ENCODE results near the gene PSAP.
"Not testable (repeated sequence)": the region's sequence is repeated elsewhere in the genome, so short reads cannot be mapped to it uniquely, and the experiment has no call there.

The PSAP gene

DNA sequence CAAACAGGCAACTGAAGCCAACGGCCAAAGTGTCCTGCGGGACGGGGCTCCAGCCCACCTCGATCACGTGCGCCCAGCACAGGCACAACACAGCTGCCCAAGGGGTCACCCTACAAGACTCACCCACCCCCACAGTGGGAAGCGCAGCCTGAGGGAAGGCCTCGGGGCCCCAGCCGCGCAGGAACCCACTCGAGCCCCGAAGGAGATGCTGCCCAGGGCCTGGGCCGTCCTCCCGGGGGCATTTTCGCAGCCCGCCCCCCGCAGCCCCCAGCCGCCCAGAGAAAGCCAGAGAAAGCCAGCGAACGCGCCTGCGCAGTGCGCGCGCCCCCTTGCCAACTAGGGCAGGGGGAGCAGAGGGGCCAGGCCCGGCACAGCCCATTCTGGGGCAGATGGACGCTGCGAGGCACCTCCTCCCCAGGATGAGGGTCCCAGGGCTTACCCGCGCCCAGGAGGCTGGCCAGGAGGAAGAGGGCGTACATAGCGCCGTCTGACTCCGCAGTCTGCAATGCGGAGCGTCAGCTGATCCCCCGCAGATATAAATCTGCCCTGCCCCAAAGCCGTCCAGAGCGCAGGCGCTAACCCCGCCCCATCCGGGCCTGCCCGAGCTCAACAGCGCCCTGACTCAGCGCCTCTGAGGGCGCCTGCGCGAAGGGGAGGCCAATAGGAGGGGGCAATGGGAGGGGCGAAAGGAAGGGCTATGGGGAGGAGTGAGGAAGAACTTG lies at the start of gene PSAP:
Gene PSAP (minus strand): TSS at position 509 of the 722 bp plus-strand sequence. CDS start 30 bp downstream, at position 479.
- DNase-seq (ENCODE audit: low read depth in 4 of 4, low spot score in 1 of 4): peak; percentile 98 to 99 (median 98)

DNA sequence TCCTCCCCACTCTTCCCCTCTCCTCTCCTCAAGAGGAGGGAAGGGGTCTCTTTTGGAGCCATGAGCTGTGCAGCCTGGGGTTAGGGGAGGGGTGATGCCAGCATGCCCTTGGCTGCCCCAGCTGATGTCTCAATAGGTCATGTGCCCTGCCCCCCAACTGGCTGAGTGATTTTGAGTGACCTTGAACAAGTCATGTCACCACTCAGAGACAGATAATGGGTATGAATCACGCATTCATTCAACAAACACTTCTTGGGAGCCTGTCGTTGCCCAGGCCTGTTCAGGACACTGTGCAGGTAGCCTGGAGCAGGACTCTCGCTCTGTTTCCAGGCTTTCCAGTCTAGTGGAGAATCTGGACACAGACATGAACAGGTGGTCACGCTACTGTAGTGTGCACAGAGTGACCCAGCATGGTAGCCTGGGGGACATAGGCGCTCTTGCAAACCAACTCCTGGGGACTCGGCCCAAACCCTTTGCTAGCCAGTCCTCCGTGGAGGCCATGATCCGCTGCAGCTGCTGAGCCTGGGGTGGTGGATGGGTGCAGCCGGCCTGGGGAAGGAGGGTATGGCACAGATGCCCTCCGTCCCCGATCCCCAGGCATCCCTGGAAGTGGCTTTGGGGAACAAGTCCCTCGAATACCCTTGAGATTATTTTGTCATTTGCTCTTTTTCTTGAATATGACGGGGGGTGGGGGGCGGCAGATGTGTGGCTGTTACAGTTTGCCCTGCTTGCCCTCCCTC lies 49.6 kb upstream of the PSAP start:
- DNase-seq (ENCODE audit: low read depth in 4 of 4, low spot score in 1 of 4): no peak

DNA sequence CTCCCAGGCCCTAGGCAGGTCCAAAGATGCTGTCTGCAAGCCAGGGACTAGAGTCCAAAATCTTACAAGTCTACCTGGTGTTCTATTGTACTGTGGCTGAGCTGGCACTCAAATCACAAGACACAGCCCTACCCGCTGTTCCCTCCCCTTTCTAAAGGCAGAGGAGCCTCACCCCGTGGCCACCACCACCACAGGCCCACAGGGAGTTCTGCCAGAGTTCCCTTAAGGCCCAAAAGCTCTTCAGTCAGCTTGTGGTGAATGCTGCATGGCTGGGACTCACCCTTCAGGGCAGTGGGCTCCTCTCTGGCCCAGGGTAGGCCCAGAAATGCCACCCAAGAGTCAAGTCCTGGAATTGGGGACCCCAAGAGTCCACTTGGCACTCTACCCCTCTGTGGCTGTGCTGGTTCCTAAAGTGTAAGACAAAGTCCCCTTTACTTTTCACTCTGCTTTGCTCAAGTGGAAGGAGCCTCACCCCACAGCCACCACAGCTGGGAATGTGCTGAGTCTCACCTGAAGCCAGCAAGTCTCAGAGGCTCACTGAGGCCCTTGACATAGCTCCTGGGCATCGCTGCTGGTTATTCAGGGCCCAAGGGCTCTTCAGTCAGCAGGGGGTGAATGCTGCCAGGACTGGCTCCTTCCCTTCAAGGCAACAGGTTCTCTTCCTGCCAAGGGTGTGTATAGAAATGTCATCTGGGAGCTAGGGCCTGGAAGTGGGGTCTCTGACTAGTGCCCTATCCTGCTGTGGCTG lies 48.8 kb upstream of the PSAP start:
- DNase-seq (ENCODE audit: low read depth in 4 of 4, low spot score in 1 of 4): no peak

DNA sequence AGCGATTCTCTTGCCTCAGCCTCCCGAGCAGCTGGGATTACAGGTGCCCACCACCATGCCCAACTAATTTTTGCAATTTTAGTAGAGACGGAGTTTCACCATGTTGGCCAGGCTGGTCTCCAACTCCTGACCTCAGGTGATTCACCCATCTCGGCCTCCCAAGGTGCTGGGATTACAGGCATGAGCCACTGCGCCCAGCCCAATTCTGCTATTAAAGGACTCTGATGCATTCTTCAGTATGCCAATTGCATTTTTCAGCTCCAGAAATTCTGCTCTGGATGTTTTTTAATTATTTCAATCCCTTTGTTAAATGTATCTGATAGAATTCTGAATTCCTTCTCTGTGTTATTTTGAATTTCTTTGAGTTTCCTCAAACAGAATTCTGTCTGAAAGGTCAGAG lies 47.3 kb upstream of the PSAP start:
- DNase-seq (ENCODE audit: low read depth in 4 of 4, low spot score in 1 of 4): not testable (repeated sequence)

DNA sequence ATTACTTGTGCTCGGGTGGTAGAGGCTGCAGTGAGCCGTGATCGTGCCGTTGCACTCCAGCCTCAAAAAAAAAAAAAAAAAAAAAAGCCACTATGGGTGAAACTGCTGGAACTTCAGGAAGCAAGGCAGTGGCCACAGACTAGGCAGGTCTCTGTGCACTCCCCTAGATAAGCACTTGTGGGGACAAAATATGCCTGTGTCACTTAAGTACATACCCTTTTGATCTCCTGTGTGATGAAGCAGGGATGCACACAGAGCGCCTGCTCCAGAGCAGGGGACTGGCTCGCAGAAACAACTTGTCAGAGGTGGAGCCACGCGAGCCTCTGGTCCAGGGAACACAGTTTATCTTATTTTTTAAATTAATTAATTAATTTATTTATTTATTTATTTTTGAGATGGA lies 42.9 kb upstream of the PSAP start:
- DNase-seq (ENCODE audit: low read depth in 4 of 4, low spot score in 1 of 4): no peak

DNA sequence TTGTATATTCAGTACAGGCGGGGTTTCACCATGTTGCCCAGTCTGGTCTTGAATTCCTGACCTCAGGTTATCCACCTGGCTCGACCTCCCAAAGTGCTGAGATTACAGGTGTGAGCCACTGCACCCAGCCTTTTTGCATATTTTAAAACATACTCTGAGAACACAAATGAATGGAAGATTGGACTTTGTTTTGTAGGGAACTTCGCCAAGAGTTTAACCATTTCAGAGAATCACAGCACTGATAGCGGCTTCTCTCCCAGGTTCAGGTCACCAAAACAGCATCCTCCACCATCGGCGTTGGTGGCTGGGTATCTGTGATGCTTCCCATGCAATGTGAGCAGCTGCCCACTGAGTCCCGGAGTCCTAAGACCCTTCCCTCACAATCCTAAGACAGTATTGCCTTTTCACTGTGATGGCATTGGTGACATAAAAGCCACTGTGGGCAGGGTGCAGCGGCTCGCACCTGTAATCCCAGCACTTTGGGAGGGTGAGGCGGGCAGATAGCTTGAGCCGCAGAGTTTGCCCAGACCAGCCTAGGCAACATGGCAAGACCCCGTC lies 42.3 kb upstream of the PSAP start:
- DNase-seq (ENCODE audit: low read depth in 4 of 4, low spot score in 1 of 4): no peak

DNA sequence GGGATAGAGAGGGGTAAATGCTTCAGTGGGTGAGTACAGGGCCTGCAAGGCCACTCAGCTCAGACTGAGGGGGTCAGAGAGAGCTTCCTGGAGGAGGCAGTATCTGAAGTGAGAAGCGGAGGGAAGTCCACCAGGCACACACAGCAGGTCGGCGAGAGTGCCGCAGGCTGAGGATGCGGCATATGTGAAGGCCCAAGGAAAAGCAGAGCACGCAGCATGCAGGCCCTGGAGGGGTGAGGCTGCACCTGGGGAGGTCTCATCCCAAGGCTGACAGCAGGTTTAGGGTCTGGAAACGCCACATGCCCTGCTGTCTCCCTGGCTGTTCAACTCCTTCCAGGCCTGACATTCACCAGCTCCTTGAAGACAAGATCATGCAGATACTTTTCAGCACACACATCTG lies 40.4 kb upstream of the PSAP start:
- no peak for DNase-seq (ENCODE audit: low read depth in 4 of 4, low spot score in 1 of 4)

DNA sequence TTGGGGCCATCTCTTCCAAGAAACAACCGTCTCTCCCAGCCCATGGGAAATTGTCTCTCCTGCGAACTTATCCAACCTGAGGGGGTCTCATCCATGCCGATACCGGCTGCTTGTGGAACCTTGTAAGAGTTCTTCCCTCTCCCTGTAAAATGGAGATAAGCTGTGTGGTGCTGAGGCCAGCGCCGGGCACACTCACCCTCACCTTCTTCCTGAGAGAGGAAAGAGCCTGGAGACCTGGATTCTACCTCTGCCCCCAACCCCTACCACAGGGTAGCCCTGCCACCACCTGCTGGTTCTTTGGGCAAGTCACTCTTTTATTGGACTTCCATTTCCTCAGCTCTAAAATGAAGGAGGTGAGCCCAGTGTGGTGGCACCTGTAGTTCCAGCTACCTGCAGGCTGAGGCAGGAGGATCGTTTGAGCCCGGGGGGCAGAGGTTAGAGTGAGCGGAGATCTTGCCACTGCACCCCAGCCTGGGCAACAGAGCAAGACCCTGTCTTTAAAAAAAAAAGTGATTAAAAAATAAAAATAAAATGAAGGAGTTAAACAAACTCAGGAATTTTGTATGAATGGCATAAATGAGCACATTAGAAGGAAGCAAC lies 38.4 kb upstream of the PSAP start:
- no peak for DNase-seq (ENCODE audit: low read depth in 4 of 4, low spot score in 1 of 4)

DNA sequence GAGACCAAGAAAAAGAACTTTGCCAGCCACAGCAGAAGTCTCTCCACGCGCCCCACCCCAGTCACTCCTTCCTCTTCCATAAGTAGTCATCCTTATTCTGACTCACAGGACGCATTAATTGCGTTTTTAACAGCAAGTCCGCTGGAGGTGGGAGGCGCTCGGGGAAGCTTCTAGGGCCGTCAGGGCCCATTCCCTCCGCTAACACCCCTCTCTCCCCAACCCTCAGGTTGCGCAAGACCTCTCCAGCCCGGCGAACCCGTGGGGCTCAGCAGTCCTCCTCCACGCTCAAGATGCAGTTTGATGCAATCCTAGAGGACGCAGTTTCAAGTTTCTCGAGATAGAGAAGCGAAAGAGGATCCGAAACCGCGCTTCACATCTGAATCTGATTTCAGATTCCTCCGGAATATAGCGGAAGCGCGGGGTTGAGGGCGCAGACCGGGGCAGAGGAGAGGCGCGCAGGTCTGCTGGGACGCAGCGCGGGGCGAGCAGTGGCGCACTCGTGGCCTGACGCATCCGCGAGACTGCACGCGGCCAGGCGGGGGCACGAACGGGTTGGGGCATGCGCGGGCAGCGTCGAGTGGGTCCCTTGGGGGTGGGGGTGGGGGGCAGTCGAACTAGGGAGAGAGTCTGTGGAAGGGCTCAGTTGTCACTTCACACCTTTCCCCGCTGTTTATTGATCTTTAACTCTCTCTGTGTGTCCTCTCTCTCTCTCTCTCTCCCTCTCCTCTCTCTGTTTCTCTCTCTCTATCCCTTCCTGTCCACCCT lies 37.8 kb upstream of the PSAP start:
- DNase-seq (ENCODE audit: low read depth in 4 of 4, low spot score in 1 of 4): peak; percentile 28 to 52 (median 34)

DNA sequence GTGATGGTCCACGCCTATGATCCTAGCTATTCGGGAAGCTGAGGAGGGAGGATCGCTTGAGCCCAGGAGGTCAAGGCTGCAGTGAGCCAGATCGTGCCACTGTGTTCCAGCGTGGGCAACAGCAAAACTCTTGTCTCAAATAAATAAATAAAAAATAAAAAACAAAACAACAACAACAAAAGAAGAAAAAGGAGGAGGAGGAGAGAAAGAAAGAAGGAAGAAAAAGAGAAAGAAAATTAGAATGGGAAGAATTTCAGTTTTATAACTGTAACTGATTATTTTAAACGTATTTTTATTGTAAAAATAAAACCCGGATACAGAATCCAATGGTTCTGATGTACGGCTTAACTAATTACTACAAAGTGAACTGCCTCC lies 37.2 kb upstream of the PSAP start:
- no peak for DNase-seq (ENCODE audit: low read depth in 4 of 4, low spot score in 1 of 4)

DNA sequence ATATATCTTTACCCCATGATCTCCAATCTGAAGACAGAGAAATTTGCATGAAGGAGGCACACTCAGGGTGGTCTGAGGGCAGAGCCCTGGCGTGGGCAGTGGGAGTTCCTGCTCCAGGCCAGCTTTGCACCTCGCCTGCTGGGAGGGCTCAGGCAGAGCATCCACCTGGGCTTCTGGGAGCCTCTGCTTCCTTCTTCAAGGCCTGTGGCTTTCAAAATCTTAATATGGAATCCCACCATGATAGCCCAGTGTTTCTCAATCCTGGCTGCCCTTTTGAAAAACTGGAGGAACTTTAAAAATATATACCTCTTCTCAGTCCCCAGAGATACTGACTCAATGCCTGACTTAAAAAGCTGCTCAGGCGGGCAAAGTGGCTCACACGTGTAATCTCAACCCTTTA lies 36.7 kb upstream of the PSAP start:
- DNase-seq (ENCODE audit: low read depth in 4 of 4, low spot score in 1 of 4): no peak

DNA sequence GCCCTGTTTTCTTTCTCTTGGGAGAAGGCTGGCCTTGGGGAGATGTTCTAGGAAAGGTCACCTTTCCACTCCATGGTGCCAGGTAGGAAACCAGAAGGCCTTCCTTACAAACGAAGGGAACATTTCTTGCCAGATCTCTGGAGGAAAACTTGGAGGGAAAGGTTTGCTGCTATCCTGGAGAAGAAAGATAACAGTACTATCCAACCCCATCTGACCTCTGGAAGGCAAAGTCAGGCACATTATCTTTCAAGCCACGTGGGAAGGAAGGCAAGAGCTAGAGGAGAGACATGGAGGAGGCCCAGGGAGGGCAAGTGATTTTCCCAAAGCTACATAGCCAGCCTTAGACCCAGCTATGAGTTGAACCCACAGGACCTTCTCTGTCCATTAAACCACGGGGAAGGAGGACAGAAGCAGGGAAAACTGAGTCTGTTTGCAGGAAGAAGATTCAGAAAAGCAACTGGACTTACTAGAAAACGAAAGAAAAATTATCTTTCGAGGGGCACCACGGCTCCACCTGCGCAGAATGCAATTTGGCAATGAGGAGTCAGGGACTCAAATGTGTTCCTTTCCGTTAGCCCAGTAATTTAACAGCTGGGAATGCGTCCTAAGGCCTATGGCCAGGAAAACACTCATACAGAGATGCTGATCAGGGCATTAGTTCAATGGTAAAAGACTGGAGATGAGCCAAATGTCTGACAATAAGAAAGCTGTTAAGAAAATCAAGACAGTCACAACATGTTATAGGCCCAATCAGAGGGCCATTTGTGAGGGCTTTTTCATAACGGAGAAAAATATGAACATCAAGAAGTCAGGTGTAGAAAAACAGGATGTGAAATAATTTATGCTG lies 32.0 kb upstream of the PSAP start:
- no peak for DNase-seq (ENCODE audit: low read depth in 4 of 4, low spot score in 1 of 4)

DNA sequence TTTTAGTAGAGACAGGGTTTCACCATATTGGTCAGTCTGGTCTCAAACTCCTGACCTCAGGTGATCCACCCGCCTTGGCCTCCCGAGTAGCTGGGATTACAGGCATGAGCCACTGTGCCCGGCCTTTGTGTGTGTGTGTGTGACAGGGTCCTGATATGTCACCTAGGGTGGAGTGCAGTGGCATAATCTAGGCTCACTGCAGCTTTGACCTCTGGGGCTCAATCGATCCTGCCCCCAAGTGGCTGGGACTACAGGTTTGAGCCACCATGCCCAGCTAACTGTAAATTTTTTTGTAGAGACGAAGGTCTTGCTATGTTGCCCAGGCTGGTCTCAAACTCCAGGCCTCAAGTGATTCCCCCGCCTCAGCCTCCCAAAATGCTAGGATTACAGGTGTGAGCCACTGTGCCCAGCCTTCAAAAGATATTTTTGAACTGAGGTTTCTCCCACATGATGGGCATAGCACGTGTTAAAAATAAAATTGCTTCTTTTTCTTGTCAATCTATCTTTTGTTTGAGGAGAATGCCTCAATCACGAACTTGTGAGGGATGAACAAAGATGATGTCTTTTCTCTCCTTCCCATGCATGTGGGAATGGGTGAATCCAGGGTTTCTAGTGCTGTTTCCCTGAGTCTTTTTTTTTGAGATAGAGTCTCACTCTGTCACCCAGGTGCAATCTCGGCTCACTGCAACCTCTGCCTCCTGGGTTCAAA lies 30.8 kb upstream of the PSAP start:
- no peak for DNase-seq (ENCODE audit: low read depth in 4 of 4, low spot score in 1 of 4)

DNA sequence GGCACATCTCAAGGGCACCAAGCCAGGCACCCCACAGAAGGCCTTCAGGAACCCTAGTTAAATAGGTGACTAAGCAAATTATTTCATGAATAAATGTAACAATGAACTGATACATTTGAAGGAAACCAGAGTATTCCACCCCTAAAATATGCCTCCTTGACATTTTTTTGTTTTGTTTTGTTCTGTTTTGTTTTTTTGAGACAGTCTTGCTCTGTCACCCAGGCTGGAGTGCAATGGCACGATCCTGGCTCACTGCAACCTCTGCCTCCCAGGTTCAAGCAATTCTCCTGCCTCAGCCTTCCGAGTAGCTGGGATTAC lies 30.2 kb upstream of the PSAP start:
- DNase-seq (ENCODE audit: low read depth in 4 of 4, low spot score in 1 of 4): not testable (repeated sequence)

DNA sequence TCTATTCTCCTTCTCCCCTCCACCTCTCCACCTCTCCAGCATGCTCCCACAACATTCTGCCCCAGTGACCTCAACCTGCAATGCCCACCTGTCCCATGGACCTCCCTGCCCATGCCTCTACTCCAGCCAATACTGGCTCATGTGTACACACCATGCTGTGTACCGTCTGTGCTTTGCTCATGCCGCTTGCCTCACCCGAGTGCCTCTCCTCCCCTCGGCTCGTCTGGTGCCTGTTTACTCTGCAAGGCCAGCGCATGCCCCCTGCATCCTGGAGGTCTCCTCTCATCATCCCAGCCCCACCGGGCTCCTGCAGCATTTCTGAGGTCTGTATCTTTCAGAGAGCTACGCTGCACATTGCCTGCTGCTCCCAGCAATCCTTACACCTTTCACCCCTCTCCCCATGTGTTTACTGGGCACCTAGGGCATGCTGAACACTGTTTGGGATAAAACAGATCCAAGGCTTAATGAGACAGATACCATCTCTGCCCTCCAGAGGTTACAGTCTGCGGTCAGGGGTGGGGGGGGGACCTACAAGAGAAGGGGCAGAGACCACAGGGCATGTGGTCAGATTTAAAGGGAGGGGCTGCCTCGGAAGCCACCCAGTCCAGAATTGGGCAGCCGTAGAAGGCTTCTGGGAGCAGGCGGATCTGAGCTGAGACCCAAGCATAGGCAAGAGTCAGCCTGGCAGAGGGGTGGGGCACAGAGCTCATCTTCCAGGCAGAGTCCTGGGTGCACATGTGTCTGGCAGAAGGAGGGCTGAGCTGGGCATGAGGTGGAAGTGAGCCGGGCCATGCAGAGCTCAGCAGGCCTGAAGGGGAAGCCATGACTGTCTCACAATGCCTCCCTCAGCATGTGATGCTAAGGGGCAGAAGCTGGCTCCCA lies 29.6 kb upstream of the PSAP start:
- DNase-seq (ENCODE audit: low read depth in 4 of 4, low spot score in 1 of 4): no peak

DNA sequence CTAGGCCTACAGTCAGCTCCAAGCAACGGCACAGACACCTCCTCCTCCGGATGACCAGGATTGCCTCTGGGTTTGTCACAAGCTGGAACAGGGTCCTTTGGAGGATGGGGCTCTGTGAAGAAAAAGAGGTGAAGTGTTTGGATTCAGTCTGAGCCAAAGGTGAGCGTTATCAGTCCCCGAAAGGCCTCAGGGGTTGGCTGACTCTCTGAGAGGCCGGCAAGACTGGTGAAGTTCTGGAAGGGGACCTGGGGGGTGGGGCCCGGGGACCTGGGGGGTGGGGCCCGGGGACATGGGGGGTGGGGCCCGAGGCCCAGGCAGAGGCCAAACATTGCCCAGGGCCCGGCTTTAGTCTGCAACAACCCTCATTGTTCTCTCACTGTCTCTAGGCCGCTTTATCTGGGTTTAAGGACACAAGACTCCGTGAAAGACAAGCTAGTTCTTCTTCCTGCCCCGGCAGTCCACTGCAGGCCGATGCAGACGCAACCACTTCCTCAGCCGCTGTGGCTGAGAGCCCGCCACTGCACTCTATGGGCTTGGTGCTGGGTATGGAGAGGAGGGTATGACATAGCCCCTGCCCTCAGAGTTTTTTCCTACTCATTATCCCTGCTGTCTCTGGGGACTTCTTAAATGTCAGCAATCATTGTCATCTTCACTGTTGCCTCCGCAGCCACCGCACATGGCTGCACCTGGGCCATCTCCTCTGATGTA lies 27.4 kb upstream of the PSAP start:
- DNase-seq (ENCODE audit: low read depth in 4 of 4, low spot score in 1 of 4): no peak

DNA sequence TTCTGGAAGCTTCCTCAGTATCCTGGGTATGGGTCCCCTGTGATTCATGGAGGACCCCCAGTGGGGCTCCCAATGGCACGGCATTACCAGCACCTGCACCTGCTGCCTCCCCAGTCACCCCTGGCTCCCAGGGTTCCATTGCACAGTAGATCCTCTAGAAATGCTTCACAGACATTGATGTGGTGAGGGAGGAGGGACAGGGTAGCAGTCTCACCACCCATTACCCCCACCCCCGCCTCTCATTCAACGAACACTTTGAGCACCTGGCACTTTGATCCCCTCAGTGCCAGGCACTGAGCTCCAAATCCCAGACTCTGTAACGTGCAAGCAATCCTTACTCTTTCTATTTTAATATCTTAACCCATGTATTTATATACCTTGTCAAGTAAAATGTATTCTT lies 26.8 kb upstream of the PSAP start:
- DNase-seq (ENCODE audit: low read depth in 4 of 4, low spot score in 1 of 4): no peak

Measured in stimulated activated CD4-positive, alpha-beta T cell treated with anti-CD3 and anti-CD28 coated beads, Interleukin-1b, Interleukin-23, amount 100 ng/mL, for 24 hours (primary cell).